HCT116 (cell line): ENCODE results near the gene HDAC7. TPM values are rescaled to one million over a fixed set of nuclear protein-coding genes. Genes with fewer than 3 reads are reported as not detected.

ENCODE experiments used
- ATAC-seq: fragments of 200-7000 bp; cut with Tn5 transposase; 2 replicates; pipeline ENCODE4 v1.9.1; 2020; ENCODE audit warnings: mild to moderate bottlenecking, moderate library complexity
- BruUV-seq: library from RNA; stranded (reverse); fragments of 400-500 nt; replicated peaks from 2 replicates; lab custom pipeline; 2021; lab: Mats Ljungman, UMichigan
- CTCF ChIA-PET: fragments of 300-600 bp; sonication (Branson Sonifier 250); formaldehyde crosslinking; loops from one replicate; lab custom pipeline; 2021; ENCODE audit warnings: antibody characterized with exemption; lab: Charles Lee
- POLR2A ChIA-PET: fragments of 300-600, 350-600 bp; sonication (Branson Sonifier 250); formaldehyde crosslinking; loops from one replicate; lab custom pipeline; 2021; ENCODE audit warnings: antibody characterized with exemption; lab: Charles Lee
- RAD21 ChIA-PET, 2 experiments: fragments of 300-600 bp; sonication (Branson Sonifier 250); formaldehyde crosslinking; loops; one replicate each; lab custom pipeline; 2023; ENCODE audit warnings: low total read pairs in 2 of 2; ENCODE audit not compliant: uncharacterized antibody in 2 of 2, unreplicated experiment in 2 of 2, low non-redundant PET in 1 of 2; lab: Charles Lee
- DNase-seq: peaks from one replicate; pipeline ENCODE4 v3.0.0-alpha.2; 2010; ENCODE audit warnings: low read depth, low spot score
- H2AFZ ChIP-seq: fragments of 200-600 bp; shearing (Covaris generic), sonication (generic); 2 replicates; pipeline ENCODE4 v1.6.1; 2017; ENCODE audit warnings: low read depth, mixed run types, mixed read lengths, antibody characterized with exemption, low read length; ENCODE audit not compliant: poor library complexity, severe bottlenecking
- H3K27ac ChIP-seq: 2 replicates; pipeline ENCODE4 v1.5.1; 2012; ENCODE audit warnings: low read depth, low read length
- H3K27me3 ChIP-seq: fragments of 200-600 bp; sonication (generic); 2 replicates; pipeline ENCODE4 v1.6.1; 2016; ENCODE audit warnings: mixed run types, low read length, mixed read lengths; ENCODE audit not compliant: insufficient read depth
- H3K36me3 ChIP-seq, 2 experiments: fragments of 200-500 bp in 1 of 2; fragments of 200-600 bp in 1 of 2; sonication (Bioruptor generic) in 1 of 2; sonication (generic) in 1 of 2; 2 replicates each; pipeline versions ENCODE4 v1.5.1 to v1.6.1; 2014 to 2016; ENCODE audit warnings: low read length in 2 of 2, inconsistent platforms in 1 of 2, mixed read lengths in 1 of 2, mixed run types in 1 of 2; ENCODE audit not compliant: insufficient read depth in 2 of 2, control insufficient read depth in 1 of 2
- H3K4me1 ChIP-seq, 2 experiments: fragments of 200-600 bp in 1 of 2; sonication (generic) in 1 of 2; 2 replicates each; pipeline versions ENCODE4 v1.5.1 to v1.6.1; 2012 to 2017; ENCODE audit warnings: low read length in 2 of 2, inconsistent platforms in 1 of 2, mild to moderate bottlenecking in 1 of 2, mixed read lengths in 1 of 2, mixed run types in 1 of 2, moderate library complexity in 1 of 2; ENCODE audit not compliant: insufficient read depth in 2 of 2, control insufficient read depth in 1 of 2
- H3K4me2 ChIP-seq: fragments of 200-600 bp; sonication (generic); 2 replicates; pipeline ENCODE4 v1.6.1; 2017; ENCODE audit warnings: mixed run types, low read length, mixed read lengths
- H3K4me3 ChIP-seq, 2 experiments: fragments of 200-600 bp in 1 of 2; sonication (generic) in 1 of 2; replicated peaks in 1 of 2; 2 replicates each; pipeline ENCODE4 v1.5.1; 2011 to 2016; ENCODE audit warnings: low read length in 2 of 2, control low read depth in 1 of 2, low read depth in 1 of 2, mild to moderate bottlenecking in 1 of 2, mixed read lengths in 1 of 2, mixed run types in 1 of 2
- H3K79me2 ChIP-seq: fragments of 200-600 bp; sonication (generic); 2 replicates; pipeline ENCODE4 v1.6.1; 2017; ENCODE audit warnings: mild to moderate bottlenecking, mixed run types, low read length, moderate library complexity, mixed read lengths; ENCODE audit not compliant: insufficient read depth
- H3K9ac ChIP-seq: fragments of 200-600 bp; sonication (generic); 2 replicates; pipeline ENCODE4 v1.6.1; 2016; ENCODE audit warnings: low read length, mixed read lengths
- H3K9me2 ChIP-seq: fragments of 200-600 bp; sonication (generic), shearing (Covaris generic); 2 replicates; pipeline ENCODE4 v1.6.1; 2017; ENCODE audit warnings: mixed run types, mild to moderate bottlenecking, moderate library complexity; ENCODE audit not compliant: insufficient read depth
- H3K9me3 ChIP-seq, 2 experiments: fragments of 200-500 bp in 1 of 2; fragments of 200-600 bp in 1 of 2; sonication (Bioruptor generic) in 1 of 2; sonication (generic) in 1 of 2; 2 replicates each; pipeline ENCODE4 v1.6.1; 2014 to 2017; ENCODE audit warnings: low read length in 2 of 2, mixed read lengths in 2 of 2, inconsistent platforms in 1 of 2, low read depth in 1 of 2, mild to moderate bottlenecking in 1 of 2, mixed run types in 1 of 2, moderate library complexity in 1 of 2; ENCODE audit not compliant: control insufficient read depth in 1 of 2, insufficient read depth in 1 of 2
- H4K20me1 ChIP-seq: fragments of 200-600 bp; sonication (generic), shearing (Covaris generic); 2 replicates; pipeline ENCODE4 v1.6.1; 2017; ENCODE audit warnings: mixed run types, mild to moderate bottlenecking, moderate library complexity; ENCODE audit not compliant: insufficient read depth
- CBX3 ChIP-seq: IDR thresholded peaks from 2 replicates; pipeline ENCODE4 v1.6.1; 2012; ENCODE audit warnings: low read depth
- EGR1 ChIP-seq: IDR thresholded peaks from 2 replicates; pipeline ENCODE4 v1.6.1; 2012; ENCODE audit warnings: low read depth
- ELF1 ChIP-seq: IDR thresholded peaks from 2 replicates; pipeline ENCODE4 v1.6.1; 2012; ENCODE audit warnings: low read depth, borderline replicate concordance
- EZH2 ChIP-seq: fragments of 200-600 bp; sonication (generic); IDR thresholded peaks from 2 replicates; pipeline ENCODE4 v1.6.1; 2017; ENCODE audit warnings: antibody characterized with exemption, mixed run types
- JUND ChIP-seq: IDR thresholded peaks from 2 replicates; pipeline ENCODE4 v1.6.1; 2012
- POLR2AphosphoS5 ChIP-seq: IDR thresholded peaks from 2 replicates; pipeline ENCODE4 v1.6.1; 2011; ENCODE audit warnings: mild to moderate bottlenecking, low read depth, low read length, moderate library complexity
- SP1 ChIP-seq: IDR thresholded peaks from 2 replicates; pipeline ENCODE4 v1.6.1; 2012; ENCODE audit warnings: low read depth
- SRF ChIP-seq: IDR thresholded peaks from 2 replicates; pipeline ENCODE4 v1.6.1; 2012; ENCODE audit warnings: low read depth
- TCF7L2 ChIP-seq: IDR thresholded peaks from 2 replicates; pipeline ENCODE4 v1.7.0; 2011; ENCODE audit warnings: borderline replicate concordance, inconsistent platforms; ENCODE audit not compliant: insufficient read depth, insufficient read length; ENCODE audit errors: extremely low read depth
- YY1 ChIP-seq: IDR thresholded peaks from 2 replicates; pipeline ENCODE4 v1.6.1; 2011; ENCODE audit warnings: low read length, low read depth, moderate library complexity, mild to moderate bottlenecking; ENCODE audit not compliant: insufficient replicate concordance; ENCODE audit errors: extremely low read depth
- ZNF274 ChIP-seq: fragments of 200-500 bp; sonication (Bioruptor generic); IDR thresholded peaks from 2 replicates; pipeline ENCODE4 v1.6.1; 2014; ENCODE audit warnings: mild to moderate bottlenecking, low read depth, low read length, inconsistent platforms
- intact Hi-C: fragments of 100-400 bp; cut with micrococcal nuclease; formaldehyde crosslinking; loops from 2 replicates; pipeline ENCODE4 v1.10.0; 2022
- total RNA-seq: library from RNA; stranded (reverse); gene quantifications from one replicate; pipeline ENCODE4 v1.2.1, GENCODE V29; 2021; ENCODE audit not compliant: unreplicated experiment
- TF ChIP-seq, protein P1 (sequence below), 3 experiments: fragments of 200-600 bp in 1 of 3; sonication (generic) in 1 of 3; IDR thresholded peaks in 2 of 3; conservative IDR thresholded peaks in 1 of 3; 2 replicates each; pipeline ENCODE4 v1.5.1; 2012 to 2017; ENCODE audit warnings: low read depth in 2 of 3, low read length in 2 of 3, antibody characterized with exemption in 1 of 3, borderline replicate concordance in 1 of 3, control low read depth in 1 of 3, mild to moderate bottlenecking in 1 of 3, mixed read lengths in 1 of 3, mixed run types in 1 of 3, moderate library complexity in 1 of 3; ENCODE audit not compliant: insufficient read depth in 1 of 3
- TF ChIP-seq, protein P2 (sequence below): IDR thresholded peaks from 2 replicates; pipeline ENCODE4 v1.6.1; 2012

HDAC7 gene
- total RNA-seq, 1 experiment from 2014 or later, result 38.1 TPM

DNA sequence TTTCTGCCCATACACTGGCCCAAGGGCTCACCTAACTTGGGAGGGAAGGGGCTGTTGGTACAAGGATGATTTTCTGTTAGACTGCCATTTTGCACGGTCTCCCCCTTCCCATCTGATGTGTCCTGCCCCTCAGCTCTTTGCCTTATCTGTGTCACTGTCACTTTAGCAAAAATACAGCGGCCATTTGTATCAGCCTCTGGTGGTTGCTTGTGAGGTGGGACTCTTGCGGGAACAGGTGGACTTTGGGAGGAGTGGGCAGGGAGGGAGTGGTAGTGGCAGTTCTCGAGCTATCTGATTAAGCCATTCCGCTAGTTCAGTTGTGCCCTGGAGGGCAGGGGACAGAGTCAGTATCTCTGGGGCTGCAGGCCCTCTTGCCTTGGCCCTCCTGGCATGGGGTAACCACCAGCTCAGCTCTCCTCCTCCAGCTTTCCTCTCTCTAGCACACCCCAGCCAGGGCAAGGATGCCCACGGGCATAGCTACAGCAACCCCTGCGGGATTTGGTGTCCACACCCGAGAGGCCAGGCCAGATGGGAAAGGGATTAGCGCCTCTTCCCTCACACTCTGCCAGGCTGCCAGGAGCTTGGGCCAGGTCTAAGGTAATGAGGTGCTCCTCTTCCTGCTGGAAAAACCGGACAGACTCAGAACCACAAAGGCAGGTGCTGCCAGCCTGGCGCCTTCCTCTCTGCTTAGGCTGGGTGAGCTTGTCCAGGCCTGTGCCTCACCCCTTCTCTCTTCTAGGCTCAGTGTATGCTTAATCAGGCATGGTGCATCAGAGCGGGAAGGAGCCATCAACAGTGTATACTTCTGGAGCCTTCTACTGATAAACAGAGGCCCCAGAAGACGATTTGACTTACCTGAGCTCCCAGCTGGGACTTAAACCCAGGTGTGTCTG is 38.0 kb downstream of the HDAC7 start:
- intact Hi-C loops, result no loop called here
- POLR2A ChIA-PET, result no interaction called here

DNA sequence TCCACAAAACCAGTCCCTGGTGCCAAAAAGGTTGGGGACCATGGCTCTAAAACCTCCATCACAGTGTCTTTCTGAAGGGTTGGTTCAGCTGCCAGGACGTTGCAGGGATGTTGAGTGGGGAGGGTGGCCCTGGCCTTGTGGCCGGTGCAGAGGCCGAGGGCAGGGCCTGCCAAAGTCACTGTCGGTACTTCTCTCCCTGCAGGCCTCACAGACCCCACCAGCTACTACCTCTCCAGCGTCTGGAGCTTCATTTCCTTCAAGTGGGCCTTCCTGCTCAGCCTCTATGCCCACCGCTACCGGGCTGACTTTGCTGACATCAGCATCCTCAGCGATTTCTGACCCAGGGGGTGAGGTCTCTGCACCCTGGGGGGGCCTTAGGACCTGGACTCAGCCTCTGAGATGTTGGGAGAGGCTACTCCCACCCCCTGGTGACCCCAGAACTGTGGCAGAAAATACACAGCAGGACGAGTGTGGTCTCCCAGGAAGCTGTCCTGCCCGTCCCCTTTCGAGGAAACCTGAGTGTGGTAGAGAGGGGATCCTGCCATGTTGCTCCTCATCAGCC is 39.7 kb downstream of the HDAC7 start:
- no TSS peak for BruUV-seq
- H3K27ac ChIP-seq, result no peak overlapping the region

More for the DNA sequence above, 38.0 kb downstream of the HDAC7 start:
- Histone ChIP-seq H3K27me3 (no peaks in the 10 kb centered on the region), H3K4me3 (no peak overlapping the region), H2AFZ (no peak overlapping the region), H3K4me1 (peaks cover 4 to 16% of the 10 kb centered on the region in 2 experiments; a peak in 2 of 4 replicates), H3K27ac (0 out of 2 replicates have a peak overlapping the region, but pooled peaks have one; percentile 18), H3K9me2 (no peaks in the 10 kb centered on the region), H3K9ac (no peak overlapping the region), H3K36me3 (peaks cover 13 to 18% of the 10 kb centered on the region in 2 experiments; a peak in 3 of 4 replicates), H4K20me1 (no peaks in the 10 kb centered on the region), H3K4me2 (no peak overlapping the region), H3K79me2 (no peaks in the 10 kb centered on the region), H3K9me3 (no peaks in the 10 kb centered on the region)
- no peak for DNase-seq
- RAD21 ChIA-PET, result interaction anchor here in 1 of 2 experiments (0.7 to 1.1 kb wide), 2 partner anchors 40 to 56 kb away, joined by 3 to 4 read pairs; no protein-coding TSS in a partner anchor
- BruUV-seq, result no TSS peak
- TF ChIP-seq POLR2AphosphoS5, result 0 out of 2 replicates have a peak, but pooled peaks have one; percentile 5
- TF ChIP-seq EZH2, result no peak
- CTCF ChIA-PET, result interaction anchor here (1.4 to 1.5 kb wide), 2 partner anchors 14 to 56 kb away, joined by 3 to 5 read pairs; no protein-coding TSS in a partner anchor
- ATAC-seq, result no peak

More for the DNA sequence above, 39.7 kb downstream of the HDAC7 start:
- H3K9me2 ChIP-seq, result no peaks in the 10 kb centered on the region
- TF ChIP-seq, protein P1, sequence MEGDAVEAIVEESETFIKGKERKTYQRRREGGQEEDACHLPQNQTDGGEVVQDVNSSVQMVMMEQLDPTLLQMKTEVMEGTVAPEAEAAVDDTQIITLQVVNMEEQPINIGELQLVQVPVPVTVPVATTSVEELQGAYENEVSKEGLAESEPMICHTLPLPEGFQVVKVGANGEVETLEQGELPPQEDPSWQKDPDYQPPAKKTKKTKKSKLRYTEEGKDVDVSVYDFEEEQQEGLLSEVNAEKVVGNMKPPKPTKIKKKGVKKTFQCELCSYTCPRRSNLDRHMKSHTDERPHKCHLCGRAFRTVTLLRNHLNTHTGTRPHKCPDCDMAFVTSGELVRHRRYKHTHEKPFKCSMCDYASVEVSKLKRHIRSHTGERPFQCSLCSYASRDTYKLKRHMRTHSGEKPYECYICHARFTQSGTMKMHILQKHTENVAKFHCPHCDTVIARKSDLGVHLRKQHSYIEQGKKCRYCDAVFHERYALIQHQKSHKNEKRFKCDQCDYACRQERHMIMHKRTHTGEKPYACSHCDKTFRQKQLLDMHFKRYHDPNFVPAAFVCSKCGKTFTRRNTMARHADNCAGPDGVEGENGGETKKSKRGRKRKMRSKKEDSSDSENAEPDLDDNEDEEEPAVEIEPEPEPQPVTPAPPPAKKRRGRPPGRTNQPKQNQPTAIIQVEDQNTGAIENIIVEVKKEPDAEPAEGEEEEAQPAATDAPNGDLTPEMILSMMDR (IDR thresholded peaks at IDR 0.05 in 2 of 3, conservative IDR thresholded peaks at IDR 0.05 in 1 of 3; ENCODE audit: borderline replicate concordance in 1 of 3, insufficient read depth in 1 of 3, low read depth in 2 of 3, low read length in 2 of 3), result no peak
- TF ChIP-seq SP1 (no peak), ELF1 (no peak), YY1 (no peak), EGR1 (no peak), ZNF274 (no peak), SRF (no peak), JUND (no peak), TCF7L2 (no peak), CBX3 (no peak)
- TF ChIP-seq, protein P2, sequence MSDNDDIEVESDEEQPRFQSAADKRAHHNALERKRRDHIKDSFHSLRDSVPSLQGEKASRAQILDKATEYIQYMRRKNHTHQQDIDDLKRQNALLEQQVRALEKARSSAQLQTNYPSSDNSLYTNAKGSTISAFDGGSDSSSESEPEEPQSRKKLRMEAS, result no peak
- TF ChIP-seq, all 23 proteins: peak for 0
- POLR2A ChIA-PET, result no interaction called here
- no peaks in the 10 kb centered on the region for H3K9me3 ChIP-seq
- peaks cover 10 to 13% of the 10 kb centered on the region in 2 experiments; a peak in 3 of 4 replicates for H3K36me3 ChIP-seq
- DNase-seq (no peak), ATAC-seq (no peak)
- no peak overlapping the region for H3K4me3 ChIP-seq
- CTCF ChIA-PET, result interaction anchor here (0.7 to 5.4 kb wide), 6 partner anchors 12 to 65 kb away, joined by 3 to 70 read pairs (median 8); no protein-coding TSS in a partner anchor
- peaks cover 11 to 33% of the 10 kb centered on the region in 2 experiments for H3K4me1 ChIP-seq
- H4K20me1 ChIP-seq, result no peaks in the 10 kb centered on the region
- intact Hi-C loops, result loop anchor here (1.0 to 10.0 kb wide), 4 partner anchors 36 to 745 kb away; no protein-coding TSS in a partner anchor
- H3K9ac ChIP-seq, result no peak overlapping the region
- H2AFZ ChIP-seq, result no peak overlapping the region
- peaks cover 10% of the 10 kb centered on the region; the same call in 1 of the 2 replicates for H3K79me2 ChIP-seq
- H3K27me3 ChIP-seq, result no peaks in the 10 kb centered on the region
- RAD21 ChIA-PET, result interaction anchor here (1.0 to 1.3 kb wide), 2 partner anchors 36 to 58 kb away, joined by 3 to 4 read pairs; no protein-coding TSS in a partner anchor
- H3K4me2 ChIP-seq, result no peak overlapping the region
